Left colon (tissue), 2 donors: Measurements from ENCODE around the gene CABLES2. TPM values are rescaled to one million over a fixed set of nuclear protein-coding genes. Genes with fewer than 3 reads are reported as not detected.

Experiments used
- ATAC-seq: fragments of 200-7000 bp; cut with Tn5 transposase; one replicate; pipeline ENCODE4 v1.9.1; 2020; ENCODE audit warnings: mild to moderate bottlenecking, moderate library complexity
- DNase-seq, 2 donors: peaks; one replicate each; pipeline ENCODE4 v3.0.0-alpha.2; 2020
- intact Hi-C, 2 donors: fragments of 100-400 bp; cut with DNase I in 1 of 2; cut with micrococcal nuclease in 1 of 2; formaldehyde crosslinking; loops; one replicate each; pipeline versions ENCODE4 v1.11.2 to v1.14.0; 2022; cut with DNase I, micrococcal nuclease
- total RNA-seq, 2 donors: library from RNA; stranded (reverse); fragmentation: NEBNext Ultra II Directional; extraction: Animal tissue kit (Norgen Biotek cat#: 25700); gene quantifications; one replicate each; pipeline ENCODE4 v1.2.1, GENCODE V29; 2021
- donor health status: DM: no; HTN: no; CAD: no.
- donor health status: DM: yes; HTN: yes; CAD: no.

CABLES2 gene
- total RNA-seq, 2 donors from 2014 or later, result 7.8 to 9.5 TPM

- no peak for ATAC-seq
- DNase-seq, result no peak
- intact Hi-C loops, result no loop called here
Observed at GRCh38 chr20:62345681-62346370, 61.3 kb downstream of the CABLES2 start.

- intact Hi-C loops, result no loop called here
- ATAC-seq (no peak), DNase-seq (no peak)
Observed at GRCh38 chr20:62344782-62345181, 62.3 kb downstream of the CABLES2 start.

- ATAC-seq, result no peak
- intact Hi-C loops, result no loop called here
- DNase-seq, result no peak
Observed at GRCh38 chr20:62344092-62344491, 63.0 kb downstream of the CABLES2 start.

GRCh38 chr20:62342910-62343309 lies 64.2 kb downstream of the CABLES2 start:
- DNase-seq (no peak), ATAC-seq (no peak)
- intact Hi-C loops, result no loop called here

GRCh38 chr20:62339647-62340062 lies 67.4 kb downstream of the CABLES2 start:
- DNase-seq (no peak), ATAC-seq (no peak)
- intact Hi-C loops, result no loop called here

Other genes with a start within 250 kb of the CABLES2 start
- gene MTG2, start 224.3 kb downstream of the CABLES2 start, total RNA-seq, result 10 to 100 TPM; 26.3 to 34.3 TPM
- not detected for gene HRH3, start 187.0 kb downstream of the CABLES2 start, total RNA-seq
- 10 to 100 TPM; 91.6 to 99.5 TPM for gene OSBPL2, start 168.8 kb downstream of the CABLES2 start, total RNA-seq
- gene ADRM1, start 104.3 kb downstream of the CABLES2 start, total RNA-seq, result 10 to 100 TPM; 67.2 to 73.1 TPM
- 10 to 100 TPM; 18.2 to 45.8 TPM for gene LAMA5, start 40.0 kb downstream of the CABLES2 start, total RNA-seq
- gene RPS21, start 20.2 kb downstream of the CABLES2 start, total RNA-seq, result 1,000 to 10,000 TPM; 1,150 to 1,291 TPM
- gene RBBP8NL, start 20.3 kb upstream of the CABLES2 start, total RNA-seq, result 1 to 10 TPM; 4.8 to 6.7 TPM
- not detected for gene GATA5, start 68.7 kb upstream of the CABLES2 start, total RNA-seq
- gene SLCO4A1, start 235.2 kb upstream of the CABLES2 start, total RNA-seq, result 10 to 100 TPM; 15.0 to 22.2 TPM